ENCODE measurements around the gene GRIK2.

The GRIK2 gene

GRCh38 chr6:101527467-101527866 lies 134.0 kb downstream of the GRIK2 start:
- no peak overlapping the region for H3K27ac ChIP-seq
- H3K4me3 ChIP-seq, result no peak overlapping the region

GRCh38 chr6:101528801-101529200 lies 135.3 kb downstream of the GRIK2 start:
- H3K4me3 ChIP-seq, result no peak overlapping the region
- H3K27ac ChIP-seq, result no peak overlapping the region

- Histone ChIP-seq H3K4me3 (no peak overlapping the region), H3K27ac (no peak overlapping the region)
Measured at GRCh38 chr6:101531538-101531937, 138.0 kb downstream of the GRIK2 start.

- Histone ChIP-seq H3K4me3 (no peak overlapping the region), H3K27ac (no peak overlapping the region)
Measured at GRCh38 chr6:101534386-101534785, 140.9 kb downstream of the GRIK2 start.

GRCh38 chr6:101534821-101535220 lies 141.3 kb downstream of the GRIK2 start:
- no peak overlapping the region for H3K27ac ChIP-seq

GRCh38 chr6:101537753-101538316 lies 144.3 kb downstream of the GRIK2 start:
- Histone ChIP-seq H3K4me3 (no peak overlapping the region), H3K27ac (no peak overlapping the region)

More at GRCh38 chr6:101534821-101535220, 141.3 kb downstream of the GRIK2 start:
- H3K4me3 ChIP-seq, result no peak overlapping the region

- no peak overlapping the region for H3K4me3 ChIP-seq
- no peak overlapping the region for H3K27ac ChIP-seq
Measured at GRCh38 chr6:101539510-101540245, 146.2 kb downstream of the GRIK2 start.

- Histone ChIP-seq H3K27ac (no peak overlapping the region), H3K4me3 (no peak overlapping the region)
Measured at GRCh38 chr6:101541894-101542293, 148.4 kb downstream of the GRIK2 start.

- H3K4me3 ChIP-seq, result no peak overlapping the region
- no peak overlapping the region for H3K27ac ChIP-seq
Measured at GRCh38 chr6:101543796-101544195, 150.3 kb downstream of the GRIK2 start.

- no peak overlapping the region for H3K4me3 ChIP-seq
- H3K27ac ChIP-seq, result no peak overlapping the region
Measured at GRCh38 chr6:101544286-101544685, 150.8 kb downstream of the GRIK2 start.

- no peak overlapping the region for H3K27ac ChIP-seq
- no peak overlapping the region for H3K4me3 ChIP-seq
Measured at GRCh38 chr6:101545191-101545590, 151.7 kb downstream of the GRIK2 start.

GRCh38 chr6:101550451-101550850 lies 156.9 kb downstream of the GRIK2 start:
- Histone ChIP-seq H3K27ac (no peak overlapping the region), H3K4me3 (no peak overlapping the region)

GRCh38 chr6:101554231-101554630 lies 160.7 kb downstream of the GRIK2 start:
- no peak overlapping the region for H3K27ac ChIP-seq
- no peak overlapping the region for H3K4me3 ChIP-seq

- Histone ChIP-seq H3K4me3 (no peak overlapping the region), H3K27ac (no peak overlapping the region)
Measured at GRCh38 chr6:101558712-101559111, 165.2 kb downstream of the GRIK2 start.

GRCh38 chr6:101572627-101573026 lies 179.1 kb downstream of the GRIK2 start:
- H3K27ac ChIP-seq, result no peak overlapping the region
- no peak overlapping the region for H3K4me3 ChIP-seq

- Histone ChIP-seq H3K4me3 (no peak overlapping the region), H3K27ac (no peak overlapping the region)
Measured at GRCh38 chr6:101577091-101577490, 183.6 kb downstream of the GRIK2 start.

GRCh38 chr6:101578306-101578705 lies 184.8 kb downstream of the GRIK2 start:
- Histone ChIP-seq H3K27ac (no peak overlapping the region), H3K4me3 (no peak overlapping the region)

GRCh38 chr6:101582792-101583191 lies 189.3 kb downstream of the GRIK2 start:
- no peak overlapping the region for H3K4me3 ChIP-seq
- H3K27ac ChIP-seq, result no peak overlapping the region

- no peak overlapping the region for H3K4me3 ChIP-seq
- no peak overlapping the region for H3K27ac ChIP-seq
Measured at GRCh38 chr6:101585501-101585900, 192.0 kb downstream of the GRIK2 start.

GRCh38 chr6:101588343-101588742 lies 194.8 kb downstream of the GRIK2 start:
- no peak overlapping the region for H3K4me3 ChIP-seq
- no peak overlapping the region for H3K27ac ChIP-seq

GRCh38 chr6:101595276-101595675 lies 201.8 kb downstream of the GRIK2 start:
- Histone ChIP-seq H3K27ac (no peak overlapping the region), H3K4me3 (no peak overlapping the region)

- Histone ChIP-seq H3K4me3 (no peak overlapping the region), H3K27ac (no peak overlapping the region)
Measured at GRCh38 chr6:101597693-101598092, 204.2 kb downstream of the GRIK2 start.

All from skin epidermis (tissue), 12 donors.